Measurements from ENCODE around the gene R3HCC1L. TPM values are rescaled to one million over a fixed set of nuclear protein-coding genes. Genes with fewer than 3 reads are reported as not detected.

The R3HCC1L gene
- total RNA-seq, 1 donor from 2014 or later, result 13.7 TPM

DNA sequence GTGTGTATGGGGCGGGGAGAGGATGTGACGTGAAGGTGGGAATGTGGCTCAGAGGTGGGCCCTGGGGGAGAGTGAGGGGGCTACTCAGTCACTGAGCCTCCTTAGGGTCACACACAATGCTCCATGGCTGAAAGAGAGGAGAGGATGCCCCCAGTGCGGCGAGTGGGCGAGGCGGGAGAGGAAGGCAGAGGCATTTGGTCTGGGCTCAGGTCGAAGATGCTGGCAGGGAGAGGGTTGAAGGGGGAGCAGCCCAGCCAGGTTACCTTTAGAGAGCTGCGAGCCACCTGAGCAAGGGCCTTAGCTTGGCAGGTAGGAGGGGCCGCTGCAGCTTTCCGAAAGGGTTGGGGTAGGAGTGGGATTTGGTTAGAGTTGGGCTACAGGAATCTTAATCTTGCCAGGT lies 138.2 kb downstream of the R3HCC1L start:
- TF ChIP-seq, protein P1, sequence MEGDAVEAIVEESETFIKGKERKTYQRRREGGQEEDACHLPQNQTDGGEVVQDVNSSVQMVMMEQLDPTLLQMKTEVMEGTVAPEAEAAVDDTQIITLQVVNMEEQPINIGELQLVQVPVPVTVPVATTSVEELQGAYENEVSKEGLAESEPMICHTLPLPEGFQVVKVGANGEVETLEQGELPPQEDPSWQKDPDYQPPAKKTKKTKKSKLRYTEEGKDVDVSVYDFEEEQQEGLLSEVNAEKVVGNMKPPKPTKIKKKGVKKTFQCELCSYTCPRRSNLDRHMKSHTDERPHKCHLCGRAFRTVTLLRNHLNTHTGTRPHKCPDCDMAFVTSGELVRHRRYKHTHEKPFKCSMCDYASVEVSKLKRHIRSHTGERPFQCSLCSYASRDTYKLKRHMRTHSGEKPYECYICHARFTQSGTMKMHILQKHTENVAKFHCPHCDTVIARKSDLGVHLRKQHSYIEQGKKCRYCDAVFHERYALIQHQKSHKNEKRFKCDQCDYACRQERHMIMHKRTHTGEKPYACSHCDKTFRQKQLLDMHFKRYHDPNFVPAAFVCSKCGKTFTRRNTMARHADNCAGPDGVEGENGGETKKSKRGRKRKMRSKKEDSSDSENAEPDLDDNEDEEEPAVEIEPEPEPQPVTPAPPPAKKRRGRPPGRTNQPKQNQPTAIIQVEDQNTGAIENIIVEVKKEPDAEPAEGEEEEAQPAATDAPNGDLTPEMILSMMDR (IDR thresholded peaks at IDR 0.05), result no peak
- Histone ChIP-seq H3K9me3 (no peaks in the 10 kb centered on the region), H3K4me1 (peaks cover 19% of the 10 kb centered on the region), H3K36me3 (no peaks in the 10 kb centered on the region), H3K4me3 (no peak overlapping the region), H3K27me3 (no peaks in the 10 kb centered on the region), H3K27ac (no peak overlapping the region)
- DNase-seq, result no peak
- no peak for ATAC-seq
- intact Hi-C loops (cut with DNase I), result no loop called here

DNA sequence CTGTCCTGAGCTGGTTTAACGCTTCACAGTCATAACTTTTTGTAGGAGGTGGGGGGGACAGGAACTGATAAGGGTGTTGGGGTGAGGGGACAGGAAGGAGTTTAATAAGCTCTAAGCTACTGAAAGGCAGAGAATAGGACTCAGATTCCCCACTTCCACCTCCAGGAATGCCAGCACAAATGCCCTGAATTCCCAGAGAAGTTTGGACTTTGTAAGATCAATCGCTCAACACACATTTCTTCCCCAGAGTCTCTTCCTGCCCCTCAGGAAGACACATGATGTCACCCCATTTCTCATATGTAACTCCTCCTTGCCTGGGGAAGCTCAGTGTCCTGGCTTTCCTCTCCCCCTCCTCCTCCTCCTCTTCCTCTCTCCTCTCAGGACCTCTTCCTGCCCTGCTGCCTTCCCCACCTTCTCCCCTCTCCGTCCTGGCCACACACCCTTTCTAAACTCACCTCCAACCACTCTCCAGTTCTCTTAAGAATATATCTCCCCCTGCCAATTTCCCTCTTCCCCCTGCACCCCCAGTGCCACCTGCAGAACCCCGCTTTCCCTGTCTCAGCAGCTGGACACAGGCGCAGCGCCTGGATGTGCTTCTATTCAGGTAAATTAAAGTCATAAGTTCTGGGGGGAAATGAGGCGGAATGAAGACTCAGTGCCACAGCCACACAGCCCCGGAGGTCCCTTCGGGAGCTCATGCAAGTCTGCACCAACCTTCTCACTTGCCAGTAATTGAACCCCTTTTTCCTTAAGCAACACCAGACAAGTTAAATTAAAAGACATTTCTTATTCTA lies 138.8 kb downstream of the R3HCC1L start:
- no peaks in the 10 kb centered on the region for H3K27me3 ChIP-seq
- TF ChIP-seq, protein P1 (IDR thresholded peaks at IDR 0.05), result no peak
- DNase-seq, result no peak

DNA sequence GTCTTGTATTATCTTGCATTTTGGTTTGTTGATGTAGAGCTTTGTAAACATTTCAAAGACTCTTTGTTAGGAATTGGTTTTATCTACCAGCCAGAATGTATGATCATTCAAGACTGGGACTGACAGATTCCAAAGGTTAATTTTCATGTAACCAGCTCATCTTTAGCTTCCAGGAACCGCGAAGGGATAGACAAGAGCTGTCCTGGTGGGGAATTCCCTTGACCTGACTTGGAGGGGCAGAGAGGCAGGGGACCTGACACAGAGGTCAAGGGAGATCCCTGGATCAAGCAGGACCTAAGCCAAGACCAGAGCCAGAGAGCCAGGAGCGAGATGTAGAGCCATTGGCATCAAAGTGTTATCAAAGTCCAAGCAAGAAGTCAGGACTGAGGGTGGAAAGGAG lies 140.1 kb downstream of the R3HCC1L start:
- ATAC-seq (no peak), DNase-seq (no peak)
- Histone ChIP-seq H3K4me1 (peaks cover 7% of the 10 kb centered on the region), H3K27ac (no peak overlapping the region), H3K36me3 (no peaks in the 10 kb centered on the region), H3K9me3 (no peaks in the 10 kb centered on the region), H3K27me3 (no peaks in the 10 kb centered on the region), H3K4me3 (no peak overlapping the region)
- TF ChIP-seq, protein P1 (IDR thresholded peaks at IDR 0.05), result no peak
- intact Hi-C loops (cut with DNase I), result no loop called here

More for the DNA sequence above, 138.8 kb downstream of the R3HCC1L start:
- H3K4me1 ChIP-seq, result peaks cover 19% of the 10 kb centered on the region
- H3K9me3 ChIP-seq, result no peaks in the 10 kb centered on the region
- H3K4me3 ChIP-seq, result no peak overlapping the region
- intact Hi-C loops (cut with DNase I), result no loop called here
- no peaks in the 10 kb centered on the region for H3K36me3 ChIP-seq
- no peak overlapping the region for H3K27ac ChIP-seq
- no peak for ATAC-seq

DNA sequence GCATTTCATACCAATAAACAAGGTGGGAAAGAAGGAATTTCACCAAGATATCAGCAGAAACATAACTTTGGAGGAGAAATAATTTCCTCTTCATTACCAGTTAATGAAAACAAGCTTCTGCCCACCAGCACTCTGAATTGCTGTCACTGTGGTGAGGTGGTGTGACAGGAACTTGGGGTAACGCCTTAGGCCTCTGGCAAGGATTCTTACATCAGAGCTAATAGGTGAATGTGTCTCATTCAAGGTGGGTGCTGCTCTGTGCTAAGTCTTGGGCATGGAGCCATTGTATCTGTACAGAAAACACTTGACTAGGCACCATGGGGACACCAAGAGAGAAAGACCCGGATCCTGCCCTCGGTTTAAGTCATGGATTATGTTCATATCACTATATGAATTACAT lies 141.9 kb downstream of the R3HCC1L start:
- no peaks in the 10 kb centered on the region for H3K9me3 ChIP-seq
- no peak overlapping the region for H3K27ac ChIP-seq
- TF ChIP-seq, protein P1 (IDR thresholded peaks at IDR 0.05), result no peak
- no peaks in the 10 kb centered on the region for H3K27me3 ChIP-seq
- no peak for ATAC-seq
- H3K4me1 ChIP-seq, result no peaks in the 10 kb centered on the region
- intact Hi-C loops (cut with DNase I), result no loop called here
- no peaks in the 10 kb centered on the region for H3K36me3 ChIP-seq
- no peak overlapping the region for H3K4me3 ChIP-seq
- no peak for DNase-seq

DNA sequence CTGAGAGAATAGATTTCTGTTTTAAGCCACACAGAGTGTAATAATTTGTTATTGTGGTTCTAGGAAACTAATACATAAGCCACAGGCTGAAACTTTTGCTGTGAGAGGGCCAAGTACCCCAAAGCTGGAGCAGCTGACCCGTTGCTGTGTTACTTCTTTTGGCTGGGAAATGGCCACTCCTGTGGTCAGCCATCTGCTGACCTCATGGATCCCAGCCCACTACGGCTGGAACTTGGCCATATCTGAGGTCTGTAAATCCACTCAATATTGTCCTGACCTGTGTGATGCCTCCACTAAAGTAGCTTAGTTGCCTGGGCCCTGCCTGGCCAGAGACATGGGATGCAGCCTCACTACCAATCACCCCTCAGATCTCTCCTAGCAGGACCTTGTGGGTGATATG lies 151.0 kb downstream of the R3HCC1L start:
- H3K4me3 ChIP-seq, result no peak overlapping the region
- DNase-seq (no peak), ATAC-seq (no peak)
- no peaks in the 10 kb centered on the region for H3K9me3 ChIP-seq
- intact Hi-C loops (cut with DNase I), result no loop called here
- no peak overlapping the region for H3K27ac ChIP-seq
- TF ChIP-seq, protein P1 (IDR thresholded peaks at IDR 0.05), result no peak
- H3K4me1 ChIP-seq, result no peaks in the 10 kb centered on the region
- H3K36me3 ChIP-seq, result no peaks in the 10 kb centered on the region
- no peaks in the 10 kb centered on the region for H3K27me3 ChIP-seq
